Suprapubic skin (tissue), 4 donors: ENCODE measurements around the gene GRIK5. TPM values are rescaled to one million over a fixed set of nuclear protein-coding genes. Genes with fewer than 3 reads are reported as not detected.

Source experiments
- DNase-seq, 2 donors: peaks; one replicate each; pipeline ENCODE4 v3.0.0-alpha.2; 2019; ENCODE audit warnings: low spot score in 2 of 2
- H3K27ac ChIP-seq: fragments of 200-600 bp; sonication (generic); one replicate; pipeline ENCODE4 v1.5.1; 2019
- H3K27me3 ChIP-seq: fragments of 200-600 bp; sonication (generic); one replicate; pipeline ENCODE4 v1.5.1; 2019
- H3K36me3 ChIP-seq: fragments of 200-600 bp; sonication (generic); one replicate; pipeline ENCODE4 v1.5.1; 2019
- H3K4me1 ChIP-seq: fragments of 200-600 bp; sonication (generic); one replicate; pipeline ENCODE4 v1.5.1; 2019
- H3K4me3 ChIP-seq: fragments of 200-600 bp; sonication (generic); one replicate; pipeline ENCODE4 v1.5.1; 2019; ENCODE audit warnings: mild to moderate bottlenecking
- H3K9me3 ChIP-seq: fragments of 200-600 bp; sonication (generic); one replicate; pipeline ENCODE4 v1.5.1; 2019
- CTCF ChIP-seq, 2 donors: fragments of 200-600 bp in 1 of 2; fragments of 450-650 bp in 1 of 2; sonication (generic) in 1 of 2; IDR thresholded peaks; one replicate each; pipeline ENCODE4 v1.5.1; 2016 to 2019; ENCODE audit warnings: antibody characterized with exemption in 2 of 2, mild to moderate bottlenecking in 1 of 2, moderate library complexity in 1 of 2
- EP300 ChIP-seq: sonication (generic); formaldehyde crosslinking; IDR thresholded peaks from one replicate; pipeline ENCODE4 v1.6.1; 2017; ENCODE audit warnings: antibody characterized with exemption
- POLR2A ChIP-seq, 2 donors: fragments of 450-650 bp; IDR thresholded peaks; one replicate each; pipeline ENCODE4 v1.6.1; 2017; ENCODE audit warnings: antibody characterized with exemption in 2 of 2, mild to moderate bottlenecking in 2 of 2, moderate library complexity in 2 of 2
- POLR2AphosphoS5 ChIP-seq, 3 donors: sonication (generic); formaldehyde crosslinking; IDR thresholded peaks; one replicate each; pipeline ENCODE4 v1.6.1; 2017; ENCODE audit warnings: antibody characterized with exemption in 3 of 3
- WGBS: methylation state at CpG from one replicate; pipeline ENCODE4 v1.1.5; 2018; 5-methylcytosine and 5-hydroxymethylcytosine counted together
- total RNA-seq, 4 donors: library from RNA; depleted of rRNA; stranded (reverse); fragments of >200 nt; gene quantifications; one replicate each; pipeline ENCODE4 v1.1.0, GENCODE V29; 2016

The GRIK5 gene
- total RNA-seq, 4 donors from 2014 or later: 0.68 to 2.3 (median 1.1) TPM

- no peaks in the 10 kb centered on the region for H3K4me1 ChIP-seq
- H3K4me3 ChIP-seq: no peak overlapping the region
- H3K27ac ChIP-seq: no peak overlapping the region
- TF ChIP-seq POLR2A (IDR thresholded peaks at IDR 0.05) (no peak), CTCF (IDR thresholded peaks at IDR 0.05) (no peak)
- peaks cover 8% of the 10 kb centered on the region for H3K27me3 ChIP-seq
- H3K9me3 ChIP-seq: no peaks in the 10 kb centered on the region
- DNase-seq: no peak
- 93% methylated on average over 2 of the region's 15 CpGs for WGBS
- no peaks in the 10 kb centered on the region for H3K36me3 ChIP-seq
Observed at GRCh38 chr19:41981724-41982123, 88.3 kb downstream of the GRIK5 start.

GRCh38 chr19:41978470-41978869 is 91.5 kb downstream of the GRIK5 start:
- Histone ChIP-seq H3K9me3 (no peaks in the 10 kb centered on the region), H3K36me3 (no peaks in the 10 kb centered on the region), H3K4me1 (no peaks in the 10 kb centered on the region), H3K27me3 (peaks cover 8% of the 10 kb centered on the region), H3K4me3 (no peak overlapping the region), H3K27ac (no peak overlapping the region)
- DNase-seq: no peak
- WGBS: 83% methylated on average over 17 of the region's 17 CpGs
- TF ChIP-seq POLR2A (IDR thresholded peaks at IDR 0.05): no peak
- no peak for TF ChIP-seq POLR2AphosphoS5 (IDR thresholded peaks at IDR 0.05)
- TF ChIP-seq EP300: no peak
- no peak for TF ChIP-seq CTCF (IDR thresholded peaks at IDR 0.05)

GRCh38 chr19:41977916-41978315 is 92.1 kb downstream of the GRIK5 start:
- WGBS: 84% methylated on average over 15 of the region's 22 CpGs
- Histone ChIP-seq H3K4me1 (no peaks in the 10 kb centered on the region), H3K27ac (no peak overlapping the region), H3K36me3 (no peaks in the 10 kb centered on the region), H3K4me3 (no peak overlapping the region), H3K9me3 (no peaks in the 10 kb centered on the region), H3K27me3 (peaks cover 8% of the 10 kb centered on the region)
- no peak for DNase-seq
- TF ChIP-seq POLR2AphosphoS5 (IDR thresholded peaks at IDR 0.05) (no peak), POLR2A (IDR thresholded peaks at IDR 0.05) (no peak), CTCF (IDR thresholded peaks at IDR 0.05) (no peak)

- Histone ChIP-seq H3K36me3 (no peaks in the 10 kb centered on the region), H3K9me3 (no peaks in the 10 kb centered on the region), H3K27ac (no peak overlapping the region), H3K27me3 (no peaks in the 10 kb centered on the region), H3K4me1 (no peaks in the 10 kb centered on the region), H3K4me3 (no peak overlapping the region)
- 48% methylated on average over 6 of the region's 8 CpGs for WGBS
- no peak for DNase-seq
- TF ChIP-seq CTCF (IDR thresholded peaks at IDR 0.05): no peak
- TF ChIP-seq EP300: no peak
- TF ChIP-seq POLR2AphosphoS5 (IDR thresholded peaks at IDR 0.05): no peak
- TF ChIP-seq POLR2A (IDR thresholded peaks at IDR 0.05): no peak
Observed at GRCh38 chr19:41974652-41975051, 95.4 kb downstream of the GRIK5 start.

- H3K9me3 ChIP-seq: no peaks in the 10 kb centered on the region
- no peak overlapping the region for H3K27ac ChIP-seq
- DNase-seq: no peak
- no peaks in the 10 kb centered on the region for H3K36me3 ChIP-seq
- H3K4me1 ChIP-seq: no peaks in the 10 kb centered on the region
- H3K27me3 ChIP-seq: peaks cover 21% of the 10 kb centered on the region
- WGBS: 86% methylated on average over 11 of the region's 11 CpGs
- TF ChIP-seq EP300 (no peak), POLR2A (IDR thresholded peaks at IDR 0.05) (no peak), POLR2AphosphoS5 (IDR thresholded peaks at IDR 0.05) (no peak), CTCF (IDR thresholded peaks at IDR 0.05) (no peak)
- H3K4me3 ChIP-seq: no peak overlapping the region
Observed at GRCh38 chr19:41971363-41971762, 98.6 kb downstream of the GRIK5 start.
